ENCODE results near the gene AQP2.

DNA sequence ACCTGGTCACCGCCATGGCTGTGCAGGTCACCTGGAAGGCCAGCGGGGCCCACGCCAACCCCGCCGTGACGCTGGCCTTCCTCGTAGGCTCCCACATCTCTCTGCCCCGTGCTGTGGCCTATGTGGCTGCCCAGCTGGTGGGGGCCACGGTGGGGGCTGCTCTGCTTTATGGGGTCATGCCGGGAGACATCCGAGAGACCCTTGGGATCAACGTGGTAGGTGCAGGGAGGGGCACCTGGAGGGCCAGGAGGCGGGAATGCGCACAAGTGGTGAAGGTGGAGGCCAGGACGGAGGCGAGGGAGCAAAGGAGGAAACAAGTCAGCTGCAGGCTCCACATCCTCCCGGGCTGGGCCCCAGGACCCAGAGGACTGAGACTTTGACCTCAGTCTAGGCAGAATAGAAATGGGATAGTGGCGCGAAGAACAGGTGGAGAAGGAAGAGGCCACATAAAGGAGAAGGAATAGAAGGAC, 22.9 kb downstream of the AQP2 start:
- TF ChIP-seq RAD21 (IDR thresholded peaks at IDR 0.05; ENCODE audit: low read length) = no peak
- TF ChIP-seq, protein P1, sequence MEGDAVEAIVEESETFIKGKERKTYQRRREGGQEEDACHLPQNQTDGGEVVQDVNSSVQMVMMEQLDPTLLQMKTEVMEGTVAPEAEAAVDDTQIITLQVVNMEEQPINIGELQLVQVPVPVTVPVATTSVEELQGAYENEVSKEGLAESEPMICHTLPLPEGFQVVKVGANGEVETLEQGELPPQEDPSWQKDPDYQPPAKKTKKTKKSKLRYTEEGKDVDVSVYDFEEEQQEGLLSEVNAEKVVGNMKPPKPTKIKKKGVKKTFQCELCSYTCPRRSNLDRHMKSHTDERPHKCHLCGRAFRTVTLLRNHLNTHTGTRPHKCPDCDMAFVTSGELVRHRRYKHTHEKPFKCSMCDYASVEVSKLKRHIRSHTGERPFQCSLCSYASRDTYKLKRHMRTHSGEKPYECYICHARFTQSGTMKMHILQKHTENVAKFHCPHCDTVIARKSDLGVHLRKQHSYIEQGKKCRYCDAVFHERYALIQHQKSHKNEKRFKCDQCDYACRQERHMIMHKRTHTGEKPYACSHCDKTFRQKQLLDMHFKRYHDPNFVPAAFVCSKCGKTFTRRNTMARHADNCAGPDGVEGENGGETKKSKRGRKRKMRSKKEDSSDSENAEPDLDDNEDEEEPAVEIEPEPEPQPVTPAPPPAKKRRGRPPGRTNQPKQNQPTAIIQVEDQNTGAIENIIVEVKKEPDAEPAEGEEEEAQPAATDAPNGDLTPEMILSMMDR (conservative IDR thresholded peaks at IDR 0.05; ENCODE audit: low read depth, low read length) = no peak
- TF ChIP-seq BHLHE40 (IDR thresholded peaks at IDR 0.05; ENCODE audit: low read depth, low read length) = no peak
- TF ChIP-seq NFE2L2 (IDR thresholded peaks at IDR 0.05; ENCODE audit: low read depth, low read length) = no peak
- no peak for TF ChIP-seq POLR2A (IDR thresholded peaks at IDR 0.05; ENCODE audit: low read depth, low read length)
- no peak for TF ChIP-seq CHD1 (IDR thresholded peaks at IDR 0.05; ENCODE audit: low read depth, low read length)
- no peak for TF ChIP-seq RFX5 (IDR thresholded peaks at IDR 0.05; ENCODE audit: low read depth, low read length)
- TF ChIP-seq MAZ (IDR thresholded peaks at IDR 0.05; ENCODE audit: borderline replicate concordance, low read depth, low read length) = no peak
- TF ChIP-seq, protein P2, sequence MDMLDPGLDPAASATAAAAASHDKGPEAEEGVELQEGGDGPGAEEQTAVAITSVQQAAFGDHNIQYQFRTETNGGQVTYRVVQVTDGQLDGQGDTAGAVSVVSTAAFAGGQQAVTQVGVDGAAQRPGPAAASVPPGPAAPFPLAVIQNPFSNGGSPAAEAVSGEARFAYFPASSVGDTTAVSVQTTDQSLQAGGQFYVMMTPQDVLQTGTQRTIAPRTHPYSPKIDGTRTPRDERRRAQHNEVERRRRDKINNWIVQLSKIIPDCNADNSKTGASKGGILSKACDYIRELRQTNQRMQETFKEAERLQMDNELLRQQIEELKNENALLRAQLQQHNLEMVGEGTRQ (IDR thresholded peaks at IDR 0.05; ENCODE audit: low read depth, low read length) = no peak
- no peak for TF ChIP-seq MXI1 (IDR thresholded peaks at IDR 0.05; ENCODE audit: borderline replicate concordance, low read depth, low read length)
- no peak for TF ChIP-seq CEBPB (IDR thresholded peaks at IDR 0.05; ENCODE audit: low read depth, low read length)
- TF ChIP-seq SMC3 (IDR thresholded peaks at IDR 0.05; ENCODE audit: low read depth, low read length) = no peak
- TF ChIP-seq MAFK (IDR thresholded peaks at IDR 0.05; ENCODE audit: low read depth, low read length) = no peak
- TF ChIP-seq RCOR1 (IDR thresholded peaks at IDR 0.05; ENCODE audit: insufficient replicate concordance, low read length) = no peak

Measured in IMR-90 (cell line).